ENCODE data around the gene S100P.

- TF ChIP-seq CTCF (IDR thresholded peaks at IDR 0.05; ENCODE audit: borderline replicate concordance, extremely low read depth, low read length, poor library complexity, severe bottlenecking) (no peak), EZH2 (IDR thresholded peaks at IDR 0.05; ENCODE audit: borderline replicate concordance, low read depth, low read length, severe bottlenecking) (no peak)
Measured at GRCh38 chr4:6695660-6696610, 2.3 kb downstream of the S100P start.

Data from DND-41 (cell line).